Coronary artery (tissue), 2 donors: ENCODE results near the gene CCS.

ENCODE experiments used
- DNase-seq: peaks from one replicate; pipeline ENCODE4 v3.0.0-alpha.2; 2017; ENCODE audit warnings: low spot score
- H3K27ac ChIP-seq, 2 donors: fragments of 200-600 bp; sonication (generic); one replicate each; pipeline ENCODE4 v1.5.1; 2016 to 2019
- H3K4me3 ChIP-seq: fragments of 200-600 bp; sonication (generic); 2 replicates; pipeline ENCODE4 v1.5.1; 2016; ENCODE audit warnings: mild to moderate bottlenecking, moderate library complexity
- CTCF ChIP-seq: fragments of 200-600 bp; sonication (generic); IDR thresholded peaks from one replicate; pipeline ENCODE4 v1.5.1; 2019; ENCODE audit warnings: antibody characterized with exemption

The CCS gene

GRCh38 chr11:66619080-66619554 lies 26.1 kb downstream of the CCS start:
- Histone ChIP-seq H3K27ac (peak overlapping the region; percentile 88 to 96), H3K4me3 (peak overlapping the region; percentile 95)
- no peak for TF ChIP-seq CTCF
- no peak for DNase-seq

- no peak for TF ChIP-seq CTCF
- Histone ChIP-seq H3K4me3 (no peak overlapping the region), H3K27ac (peak overlapping the region; percentile 40 to 71)
- no peak for DNase-seq
Measured at GRCh38 chr11:66624450-66624849, 31.5 kb downstream of the CCS start.

GRCh38 chr11:66625041-66625751 lies 32.2 kb downstream of the CCS start:
- Histone ChIP-seq H3K4me3 (no peak overlapping the region), H3K27ac (no peak overlapping the region)
- no peak for TF ChIP-seq CTCF
- DNase-seq = no peak

- Histone ChIP-seq H3K4me3 (no peak overlapping the region), H3K27ac (no peak overlapping the region)
- DNase-seq = no peak
- TF ChIP-seq CTCF = no peak
Measured at GRCh38 chr11:66625752-66626149, 32.8 kb downstream of the CCS start.

GRCh38 chr11:66626382-66626781 lies 33.4 kb downstream of the CCS start:
- H3K27ac ChIP-seq = no peak overlapping the region
- no peak for DNase-seq
- no peak for TF ChIP-seq CTCF
- H3K4me3 ChIP-seq = no peak overlapping the region

- no peak for DNase-seq
- no peak for TF ChIP-seq CTCF
- Histone ChIP-seq H3K4me3 (no peak overlapping the region), H3K27ac (no peak overlapping the region)
Measured at GRCh38 chr11:66626926-66627325, 33.9 kb downstream of the CCS start.

- DNase-seq = no peak
- H3K4me3 ChIP-seq = no peak overlapping the region
- H3K27ac ChIP-seq = no peak overlapping the region
- no peak for TF ChIP-seq CTCF
Measured at GRCh38 chr11:66628061-66628603, 35.1 kb downstream of the CCS start.
